GM23338 (cell line): ENCODE measurements around the gene HMGN4. TPM values are rescaled to one million over a fixed set of nuclear protein-coding genes. Genes with fewer than 3 reads are reported as not detected.

Experiments used
- ATAC-seq: fragments of 200-7000 bp; cut with Tn5 transposase; 3 replicates; pipeline ENCODE4 v1.9.1; 2020
- DNase-seq: peaks from one replicate; pipeline ENCODE4 v3.0.0-alpha.2; 2015; ENCODE audit warnings: low spot score
- H2AFZ ChIP-seq: fragments of 200-600 bp; sonication (generic); 2 replicates; pipeline ENCODE4 v1.8.0; 2016; ENCODE audit warnings: antibody characterized with exemption, mild to moderate bottlenecking, moderate library complexity
- H3F3A ChIP-seq: fragments of 200-600 bp; sonication (generic); replicated peaks from 2 replicates; pipeline ENCODE4 v1.8.0; 2017; ENCODE audit warnings: antibody characterized with exemption, mixed run types, low read depth
- H3K27ac ChIP-seq: fragments of 200-600 bp; sonication (generic); 2 replicates; pipeline ENCODE4 v1.6.1; 2016; ENCODE audit warnings: low read depth
- H3K27me3 ChIP-seq: fragments of 200-600 bp; sonication (generic); 2 replicates; pipeline ENCODE4 v1.8.0; 2016; ENCODE audit warnings: mild to moderate bottlenecking, mixed run types, moderate library complexity; ENCODE audit not compliant: insufficient read depth
- H3K36me3 ChIP-seq: fragments of 200-600 bp; sonication (generic); 2 replicates; pipeline ENCODE4 v1.8.0; 2016; ENCODE audit warnings: mild to moderate bottlenecking; ENCODE audit not compliant: insufficient read depth
- H3K4me1 ChIP-seq: fragments of 200-600 bp; sonication (generic); 2 replicates; pipeline ENCODE4 v1.8.0; 2016; ENCODE audit warnings: mild to moderate bottlenecking, moderate library complexity; ENCODE audit not compliant: insufficient read depth
- H3K4me2 ChIP-seq: fragments of 200-600 bp; sonication (generic); 2 replicates; pipeline ENCODE4 v1.7.1; 2017; ENCODE audit warnings: mixed run types
- H3K4me3 ChIP-seq: fragments of 200-600 bp; sonication (generic); 2 replicates; pipeline ENCODE4 v1.6.1; 2016; ENCODE audit warnings: mixed run types
- H3K79me2 ChIP-seq: fragments of 200-600 bp; sonication (generic); replicated peaks from 2 replicates; pipeline ENCODE4 v1.8.0; 2017; ENCODE audit warnings: mild to moderate bottlenecking; ENCODE audit not compliant: insufficient read depth
- H3K9me2 ChIP-seq: fragments of 200-600 bp; sonication (generic); 2 replicates; pipeline ENCODE4 v1.8.0; 2017; ENCODE audit not compliant: insufficient read depth
- H4K20me1 ChIP-seq: fragments of 200-600 bp; sonication (generic); replicated peaks from 2 replicates; pipeline ENCODE4 v1.8.0; 2017; ENCODE audit warnings: mild to moderate bottlenecking; ENCODE audit not compliant: insufficient read depth
- H3K27ac Mint-ChIP-seq: 2 replicates; pipeline ENCODE4 v1.8.0; 2020; ENCODE audit warnings: inconsistent platforms, mild to moderate bottlenecking, moderate library complexity, mixed read lengths
- H3K27me3 Mint-ChIP-seq: 3 replicates; pipeline ENCODE4 v1.8.0; 2022; ENCODE audit warnings: low read depth, mild to moderate bottlenecking, moderate library complexity, mixed read lengths, inconsistent platforms; ENCODE audit not compliant: insufficient read depth, poor library complexity
- H3K36me3 Mint-ChIP-seq: 3 replicates; pipeline ENCODE4 v1.8.0; 2021; ENCODE audit warnings: low read depth, mild to moderate bottlenecking, inconsistent platforms, moderate library complexity, mixed read lengths
- H3K4me1 Mint-ChIP-seq: 3 replicates; pipeline ENCODE4 v1.8.0; 2020; ENCODE audit warnings: mild to moderate bottlenecking, inconsistent platforms, mixed read lengths
- H3K4me3 Mint-ChIP-seq: 3 replicates; pipeline ENCODE4 v1.8.0; 2021; ENCODE audit warnings: moderate library complexity, mild to moderate bottlenecking, inconsistent platforms, mixed read lengths
- H3K9me3 Mint-ChIP-seq: 3 replicates; pipeline ENCODE4 v1.8.0; 2020; ENCODE audit warnings: moderate library complexity, mild to moderate bottlenecking, inconsistent platforms, mixed read lengths
- CREB1 ChIP-seq: fragments of 250-450 bp; sonication (Bioruptor Pico); IDR thresholded peaks from 2 replicates; pipeline ENCODE4 v1.5.0; 2020; ENCODE audit warnings: low read depth, mild to moderate bottlenecking, moderate library complexity
- EZH2 ChIP-seq: fragments of 200-600 bp; sonication (generic); IDR thresholded peaks from one replicate; pipeline ENCODE4 v1.8.0; 2017; ENCODE audit warnings: antibody characterized with exemption, mild to moderate bottlenecking, low read depth; ENCODE audit not compliant: unreplicated experiment
- EZH2phosphoT487 ChIP-seq: fragments of 200-600 bp; sonication (generic); IDR thresholded peaks from one replicate; pipeline ENCODE4 v1.8.1; 2018; ENCODE audit warnings: antibody characterized with exemption; ENCODE audit not compliant: unreplicated experiment
- ZNF114 ChIP-seq: fragments of 250-450 bp; sonication (Bioruptor Pico); IDR thresholded peaks from 2 replicates; pipeline ENCODE4 v1.5.0; 2020; ENCODE audit warnings: mild to moderate bottlenecking, moderate library complexity
- polyA plus RNA-seq: library from polyadenylated mRNA; unstranded; fragments of >200 nt; fragmentation: Nextera tagmentation; extraction: Ambion mirVana; gene quantifications from 2 replicates; pipeline ENCODE4 v1.2.1, GENCODE V29; 2016
- total RNA-seq: library from RNA; depleted of rRNA; stranded (reverse); fragments of >200 nt; shearing (Covaris generic); gene quantifications from 2 replicates; pipeline ENCODE4 v1.2.3, GENCODE V29; 2014
- TF ChIP-seq, protein P1 (sequence below), 2 experiments: fragments of 200-600 bp in 1 of 2; sonication (generic) in 1 of 2; conservative IDR thresholded peaks; 2 replicates each; pipeline versions ENCODE4 v1.5.1 to v1.6.1; 2016 to 2017; ENCODE audit warnings: antibody characterized with exemption in 2 of 2, low read depth in 2 of 2, mild to moderate bottlenecking in 2 of 2, moderate library complexity in 1 of 2
- TF ChIP-seq, protein P2 (sequence below): fragments of 250-450 bp; sonication (Bioruptor Pico); IDR thresholded peaks from 2 replicates; pipeline ENCODE4 v1.5.0; 2020; ENCODE audit warnings: mild to moderate bottlenecking, moderate library complexity
- TF ChIP-seq, protein P3 (sequence below): IDR thresholded peaks from one replicate; pipeline ENCODE4 v1.6.1; 2018; ENCODE audit warnings: antibody characterized with exemption; ENCODE audit not compliant: unreplicated experiment

Gene HMGN4
- total and polyA plus RNA-seq, 2 experiments from 2014 or later, result 35.3 to 91.4 TPM

DNA sequence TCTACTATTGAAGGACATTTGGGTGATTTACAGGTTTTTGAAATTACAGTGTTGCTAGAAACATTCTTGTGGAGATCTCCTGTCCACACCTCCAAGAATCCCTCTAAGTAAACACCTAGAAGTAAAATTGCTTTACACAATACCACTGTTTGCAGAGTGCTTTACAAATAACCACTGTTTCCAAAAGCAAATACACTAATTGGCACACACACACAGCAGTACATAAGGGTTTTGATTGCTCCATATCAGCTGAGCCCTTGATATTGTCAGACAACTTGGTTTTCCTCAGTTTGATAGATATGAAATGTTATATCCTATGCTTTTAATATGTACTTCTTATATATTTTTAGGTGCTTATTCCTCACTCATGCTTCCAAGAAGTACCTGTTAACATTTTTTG, 6.3 kb downstream of the HMGN4 start:
- Histone ChIP-seq H3K36me3 (peaks cover 3% of the 10 kb centered on the region; the same call in 1 of the 2 replicates), H3K4me1 (peaks cover 6% of the 10 kb centered on the region), H2AFZ (no peak overlapping the region), H3K9me2 (no peaks in the 10 kb centered on the region), H3F3A (peaks cover 5% of the 10 kb centered on the region; the same call in 1 of the 2 replicates), H3K79me2 (peaks cover 38% of the 10 kb centered on the region), H4K20me1 (no peaks in the 10 kb centered on the region; the same call in 1 of the 2 replicates), H3K27ac (no peak overlapping the region), H3K27me3 (no peaks in the 10 kb centered on the region), H3K4me3 (no peak overlapping the region), H3K4me2 (no peak overlapping the region)
- Mint-ChIP-seq H3K27ac (no peak overlapping the region), H3K9me3 (no peaks in the 10 kb centered on the region), H3K36me3 (peaks cover 24% of the 10 kb centered on the region), H3K4me3 (no peak overlapping the region; the same call in 2 of the 3 replicates), H3K27me3 (peaks cover 4% of the 10 kb centered on the region), H3K4me1 (peaks cover 10% of the 10 kb centered on the region)
- TF ChIP-seq, protein P1, sequence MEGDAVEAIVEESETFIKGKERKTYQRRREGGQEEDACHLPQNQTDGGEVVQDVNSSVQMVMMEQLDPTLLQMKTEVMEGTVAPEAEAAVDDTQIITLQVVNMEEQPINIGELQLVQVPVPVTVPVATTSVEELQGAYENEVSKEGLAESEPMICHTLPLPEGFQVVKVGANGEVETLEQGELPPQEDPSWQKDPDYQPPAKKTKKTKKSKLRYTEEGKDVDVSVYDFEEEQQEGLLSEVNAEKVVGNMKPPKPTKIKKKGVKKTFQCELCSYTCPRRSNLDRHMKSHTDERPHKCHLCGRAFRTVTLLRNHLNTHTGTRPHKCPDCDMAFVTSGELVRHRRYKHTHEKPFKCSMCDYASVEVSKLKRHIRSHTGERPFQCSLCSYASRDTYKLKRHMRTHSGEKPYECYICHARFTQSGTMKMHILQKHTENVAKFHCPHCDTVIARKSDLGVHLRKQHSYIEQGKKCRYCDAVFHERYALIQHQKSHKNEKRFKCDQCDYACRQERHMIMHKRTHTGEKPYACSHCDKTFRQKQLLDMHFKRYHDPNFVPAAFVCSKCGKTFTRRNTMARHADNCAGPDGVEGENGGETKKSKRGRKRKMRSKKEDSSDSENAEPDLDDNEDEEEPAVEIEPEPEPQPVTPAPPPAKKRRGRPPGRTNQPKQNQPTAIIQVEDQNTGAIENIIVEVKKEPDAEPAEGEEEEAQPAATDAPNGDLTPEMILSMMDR (conservative IDR thresholded peaks at IDR 0.05; ENCODE audit: low read depth in 2 of 2), result no peak
- TF ChIP-seq EZH2 (no peak), CREB1 (CRISPR knock-in tag) (no peak), EZH2phosphoT487 (no peak), ZNF114 (CRISPR knock-in tag) (no peak)
- TF ChIP-seq, protein P2, sequence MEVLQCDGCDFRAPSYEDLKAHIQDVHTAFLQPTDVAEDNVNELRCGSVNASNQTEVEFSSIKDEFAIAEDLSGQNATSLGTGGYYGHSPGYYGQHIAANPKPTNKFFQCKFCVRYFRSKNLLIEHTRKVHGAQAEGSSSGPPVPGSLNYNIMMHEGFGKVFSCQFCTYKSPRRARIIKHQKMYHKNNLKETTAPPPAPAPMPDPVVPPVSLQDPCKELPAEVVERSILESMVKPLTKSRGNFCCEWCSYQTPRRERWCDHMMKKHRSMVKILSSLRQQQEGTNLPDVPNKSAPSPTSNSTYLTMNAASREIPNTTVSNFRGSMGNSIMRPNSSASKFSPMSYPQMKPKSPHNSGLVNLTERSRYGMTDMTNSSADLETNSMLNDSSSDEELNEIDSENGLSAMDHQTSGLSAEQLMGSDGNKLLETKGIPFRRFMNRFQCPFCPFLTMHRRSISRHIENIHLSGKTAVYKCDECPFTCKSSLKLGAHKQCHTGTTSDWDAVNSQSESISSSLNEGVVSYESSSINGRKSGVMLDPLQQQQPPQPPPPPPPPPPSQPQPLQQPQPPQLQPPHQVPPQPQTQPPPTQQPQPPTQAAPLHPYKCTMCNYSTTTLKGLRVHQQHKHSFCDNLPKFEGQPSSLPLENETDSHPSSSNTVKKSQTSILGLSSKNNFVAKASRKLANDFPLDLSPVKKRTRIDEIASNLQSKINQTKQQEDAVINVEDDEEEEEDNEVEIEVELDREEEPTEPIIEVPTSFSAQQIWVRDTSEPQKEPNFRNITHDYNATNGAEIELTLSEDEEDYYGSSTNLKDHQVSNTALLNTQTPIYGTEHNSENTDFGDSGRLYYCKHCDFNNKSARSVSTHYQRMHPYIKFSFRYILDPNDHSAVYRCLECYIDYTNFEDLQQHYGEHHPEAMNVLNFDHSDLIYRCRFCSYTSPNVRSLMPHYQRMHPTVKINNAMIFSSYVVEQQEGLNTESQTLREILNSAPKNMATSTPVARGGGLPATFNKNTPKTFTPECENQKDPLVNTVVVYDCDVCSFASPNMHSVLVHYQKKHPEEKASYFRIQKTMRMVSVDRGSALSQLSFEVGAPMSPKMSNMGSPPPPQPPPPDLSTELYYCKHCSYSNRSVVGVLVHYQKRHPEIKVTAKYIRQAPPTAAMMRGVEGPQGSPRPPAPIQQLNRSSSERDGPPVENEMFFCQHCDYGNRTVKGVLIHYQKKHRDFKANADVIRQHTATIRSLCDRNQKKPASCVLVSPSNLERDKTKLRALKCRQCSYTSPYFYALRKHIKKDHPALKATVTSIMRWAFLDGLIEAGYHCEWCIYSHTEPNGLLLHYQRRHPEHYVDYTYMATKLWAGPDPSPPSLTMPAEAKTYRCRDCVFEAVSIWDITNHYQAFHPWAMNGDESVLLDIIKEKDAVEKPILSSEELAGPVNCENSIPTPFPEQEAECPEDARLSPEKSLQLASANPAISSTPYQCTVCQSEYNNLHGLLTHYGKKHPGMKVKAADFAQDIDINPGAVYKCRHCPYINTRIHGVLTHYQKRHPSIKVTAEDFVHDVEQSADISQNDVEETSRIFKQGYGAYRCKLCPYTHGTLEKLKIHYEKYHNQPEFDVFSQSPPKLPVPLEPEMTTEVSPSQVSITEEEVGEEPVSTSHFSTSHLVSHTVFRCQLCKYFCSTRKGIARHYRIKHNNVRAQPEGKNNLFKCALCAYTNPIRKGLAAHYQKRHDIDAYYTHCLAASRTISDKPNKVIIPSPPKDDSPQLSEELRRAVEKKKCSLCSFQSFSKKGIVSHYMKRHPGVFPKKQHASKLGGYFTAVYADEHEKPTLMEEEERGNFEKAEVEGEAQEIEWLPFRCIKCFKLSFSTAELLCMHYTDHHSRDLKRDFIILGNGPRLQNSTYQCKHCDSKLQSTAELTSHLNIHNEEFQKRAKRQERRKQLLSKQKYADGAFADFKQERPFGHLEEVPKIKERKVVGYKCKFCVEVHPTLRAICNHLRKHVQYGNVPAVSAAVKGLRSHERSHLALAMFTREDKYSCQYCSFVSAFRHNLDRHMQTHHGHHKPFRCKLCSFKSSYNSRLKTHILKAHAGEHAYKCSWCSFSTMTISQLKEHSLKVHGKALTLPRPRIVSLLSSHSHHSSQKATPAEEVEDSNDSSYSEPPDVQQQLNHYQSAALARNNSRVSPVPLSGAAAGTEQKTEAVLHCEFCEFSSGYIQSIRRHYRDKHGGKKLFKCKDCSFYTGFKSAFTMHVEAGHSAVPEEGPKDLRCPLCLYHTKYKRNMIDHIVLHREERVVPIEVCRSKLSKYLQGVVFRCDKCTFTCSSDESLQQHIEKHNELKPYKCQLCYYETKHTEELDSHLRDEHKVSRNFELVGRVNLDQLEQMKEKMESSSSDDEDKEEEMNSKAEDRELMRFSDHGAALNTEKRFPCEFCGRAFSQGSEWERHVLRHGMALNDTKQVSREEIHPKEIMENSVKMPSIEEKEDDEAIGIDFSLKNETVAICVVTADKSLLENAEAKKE (CRISPR knock-in tag), result no peak
- TF ChIP-seq, protein P3, sequence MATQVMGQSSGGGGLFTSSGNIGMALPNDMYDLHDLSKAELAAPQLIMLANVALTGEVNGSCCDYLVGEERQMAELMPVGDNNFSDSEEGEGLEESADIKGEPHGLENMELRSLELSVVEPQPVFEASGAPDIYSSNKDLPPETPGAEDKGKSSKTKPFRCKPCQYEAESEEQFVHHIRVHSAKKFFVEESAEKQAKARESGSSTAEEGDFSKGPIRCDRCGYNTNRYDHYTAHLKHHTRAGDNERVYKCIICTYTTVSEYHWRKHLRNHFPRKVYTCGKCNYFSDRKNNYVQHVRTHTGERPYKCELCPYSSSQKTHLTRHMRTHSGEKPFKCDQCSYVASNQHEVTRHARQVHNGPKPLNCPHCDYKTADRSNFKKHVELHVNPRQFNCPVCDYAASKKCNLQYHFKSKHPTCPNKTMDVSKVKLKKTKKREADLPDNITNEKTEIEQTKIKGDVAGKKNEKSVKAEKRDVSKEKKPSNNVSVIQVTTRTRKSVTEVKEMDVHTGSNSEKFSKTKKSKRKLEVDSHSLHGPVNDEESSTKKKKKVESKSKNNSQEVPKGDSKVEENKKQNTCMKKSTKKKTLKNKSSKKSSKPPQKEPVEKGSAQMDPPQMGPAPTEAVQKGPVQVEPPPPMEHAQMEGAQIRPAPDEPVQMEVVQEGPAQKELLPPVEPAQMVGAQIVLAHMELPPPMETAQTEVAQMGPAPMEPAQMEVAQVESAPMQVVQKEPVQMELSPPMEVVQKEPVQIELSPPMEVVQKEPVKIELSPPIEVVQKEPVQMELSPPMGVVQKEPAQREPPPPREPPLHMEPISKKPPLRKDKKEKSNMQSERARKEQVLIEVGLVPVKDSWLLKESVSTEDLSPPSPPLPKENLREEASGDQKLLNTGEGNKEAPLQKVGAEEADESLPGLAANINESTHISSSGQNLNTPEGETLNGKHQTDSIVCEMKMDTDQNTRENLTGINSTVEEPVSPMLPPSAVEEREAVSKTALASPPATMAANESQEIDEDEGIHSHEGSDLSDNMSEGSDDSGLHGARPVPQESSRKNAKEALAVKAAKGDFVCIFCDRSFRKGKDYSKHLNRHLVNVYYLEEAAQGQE, result no peak
- ATAC-seq (no peak), DNase-seq (no peak)
